K562 (cell line): ENCODE results near the gene PRCP. TPM values are rescaled to one million over a fixed set of nuclear protein-coding genes. Genes with fewer than 3 reads are reported as not detected.

Source experiments
- ATAC-seq: fragments of 200-7000 bp; cut with Tn5 transposase; 3 replicates; pipeline ENCODE4 v1.9.1; 2020; ENCODE audit warnings: moderate library complexity
- BruUV-seq: library from RNA; stranded (reverse); fragments of 400-500 nt; replicated peaks from 2 replicates; lab custom pipeline; 2021; lab: Mats Ljungman, UMichigan
- CTCF ChIA-PET: fragments of 300-600 bp; formaldehyde crosslinking; extraction: SDS; loops from one replicate; lab custom pipeline; 2021; ENCODE audit warnings: low intra/inter-chr PET ratio; lab: Yijun Ruan, JAX
- POLR2A ChIA-PET: fragments of 300-600, 350-650 bp; sonication (Branson Sonifier 250); formaldehyde crosslinking; extraction: SDS; loops from one replicate; lab custom pipeline; 2021; ENCODE audit warnings: antibody characterized with exemption, inconsistent platforms; lab: Yijun Ruan, JAX
- DNase-seq, 4 experiments: peaks; one replicate each; pipeline versions ENCODE4 v3.0.0 to v3.0.0-alpha.2; 2011 to 2018; ENCODE audit warnings: low spot score in 3 of 4, mixed read lengths in 3 of 4; ENCODE audit errors: extremely low read depth in 1 of 4
- FAIRE-seq: peaks from 2 replicates; lab custom pipeline; 2011; peaks lifted over from hg19 to GRCh38; lab: Jason Lieb, UNC
- H2AFZ ChIP-seq: 2 replicates; pipeline ENCODE4 v1.6.0; 2011; ENCODE audit warnings: low read depth, low read length, control low read depth, inconsistent platforms
- H3K27ac ChIP-seq: fragments of 200-600 bp; 3 replicates; pipeline ENCODE4 v1.8.0; 2011; ENCODE audit warnings: low read depth, mild to moderate bottlenecking, control low read depth, inconsistent platforms, low read length, moderate library complexity, mixed read lengths; ENCODE audit errors: extremely low read depth
- H3K27me3 ChIP-seq, 2 experiments: fragments of 300-600 bp in 1 of 2; 2 replicates in 1 of 2; 3 replicates in 1 of 2; pipeline versions ENCODE4 v1.6.0 to v1.8.0; 2011; ENCODE audit warnings: inconsistent platforms in 2 of 2, low read length in 2 of 2, mild to moderate bottlenecking in 1 of 2, mixed read lengths in 1 of 2, moderate library complexity in 1 of 2; ENCODE audit not compliant: control insufficient read depth in 2 of 2, insufficient read depth in 2 of 2
- H3K36me3 ChIP-seq: fragments of 300-600 bp; 3 replicates; pipeline ENCODE4 v1.8.0; 2011; ENCODE audit warnings: mild to moderate bottlenecking, low read length, inconsistent platforms; ENCODE audit not compliant: control insufficient read depth, insufficient read depth
- H3K4me1 ChIP-seq, 2 experiments: fragments of 200-600 bp in 1 of 2; replicated peaks in 1 of 2; 2 replicates in 1 of 2; 3 replicates in 1 of 2; pipeline versions ENCODE4 v1.5.1 to v1.8.0; 2011; ENCODE audit warnings: inconsistent platforms in 2 of 2, low read length in 2 of 2, mild to moderate bottlenecking in 1 of 2, mixed read lengths in 1 of 2, moderate library complexity in 1 of 2; ENCODE audit not compliant: control insufficient read depth in 2 of 2, insufficient read depth in 2 of 2
- H3K4me2 ChIP-seq: 2 replicates; pipeline ENCODE4 v1.6.1; 2011; ENCODE audit warnings: low read length, control low read depth, inconsistent platforms, mixed read lengths; ENCODE audit not compliant: insufficient read depth
- H3K4me3 ChIP-seq: fragments of 200-600 bp; sonication (generic), shearing (Covaris generic); 2 replicates; pipeline ENCODE4 v1.5.1; 2016; ENCODE audit warnings: control low read depth, inconsistent platforms
- H3K79me2 ChIP-seq: fragments of 200-600 bp; 3 replicates; pipeline ENCODE4 v1.8.0; 2011; ENCODE audit warnings: low read length, inconsistent platforms; ENCODE audit not compliant: control insufficient read depth, insufficient read depth
- H3K9ac ChIP-seq, 2 experiments: 2 replicates each; pipeline versions ENCODE4 v1.6.0 to v1.6.1; 2011; ENCODE audit warnings: low read depth in 2 of 2, low read length in 2 of 2, control low read depth in 1 of 2, inconsistent platforms in 1 of 2, mild to moderate bottlenecking in 1 of 2, mixed read lengths in 1 of 2; ENCODE audit not compliant: insufficient read depth in 1 of 2
- H3K9me1 ChIP-seq: one replicate; pipeline ENCODE4 v1.6.0; 2011; ENCODE audit warnings: inconsistent platforms, mild to moderate bottlenecking, low read length, moderate library complexity; ENCODE audit not compliant: control insufficient read depth, insufficient read depth
- H3K9me3 ChIP-seq: replicated peaks from 2 replicates; pipeline ENCODE4 v1.5.1; 2011; ENCODE audit warnings: low read depth, low read length, inconsistent platforms; ENCODE audit not compliant: control insufficient read depth, insufficient read depth
- H4K20me1 ChIP-seq: replicated peaks from 2 replicates; pipeline ENCODE4 v1.6.1; 2011; ENCODE audit warnings: low read length, inconsistent platforms, mixed read lengths; ENCODE audit not compliant: control insufficient read depth, insufficient read depth
- ELF2 ChIP-seq: fragments of 250-450 bp; sonication (Bioruptor Pico); IDR thresholded peaks from 2 replicates; pipeline ENCODE4 v1.5.0; 2021; ENCODE audit warnings: mild to moderate bottlenecking
- FOXM1 ChIP-seq, 2 experiments: fragments of 450-650 bp in 1 of 2; sonication (generic) in 1 of 2; formaldehyde crosslinking in 1 of 2; IDR thresholded peaks; 2 replicates each; pipeline versions ENCODE4 v1.6.1 to v1.9.0; 2017 to 2022; ENCODE audit warnings: low read depth in 2 of 2, mild to moderate bottlenecking in 2 of 2, missing genetic modification reagents in 1 of 2, moderate library complexity in 1 of 2
- JUNB ChIP-seq: fragments of 450-650 bp; formaldehyde crosslinking; conservative IDR thresholded peaks from 2 replicates; pipeline ENCODE4 v1.4.0; 2020; ENCODE audit warnings: mild to moderate bottlenecking
- KDM2B ChIP-seq: fragments of 250-450 bp; sonication (Bioruptor Pico); IDR thresholded peaks from 2 replicates; pipeline ENCODE4 v1.8.0; 2021; ENCODE audit warnings: mild to moderate bottlenecking, moderate library complexity
- NFYB ChIP-seq: IDR thresholded peaks from 2 replicates; pipeline ENCODE4 v1.6.1; 2011; ENCODE audit warnings: mild to moderate bottlenecking, moderate library complexity; ENCODE audit not compliant: insufficient read length; ENCODE audit errors: extremely low read depth
- TCFL5 ChIP-seq: fragments of 250-450 bp; sonication (Bioruptor Pico); conservative IDR thresholded peaks from 2 replicates; pipeline ENCODE4 v1.6.1; 2021; ENCODE audit warnings: mild to moderate bottlenecking, moderate library complexity, matching md5 sums
- ZBTB2 ChIP-seq: fragments of 450-650 bp; IDR thresholded peaks from 2 replicates; pipeline ENCODE4 v1.6.1; 2016; ENCODE audit warnings: antibody characterized with exemption
- WGBS: fragments of 100-300 bp; shearing (Covaris generic); methylation state at CpG from one replicate; pipeline ENCODE4 v1.1.6; 2016; ENCODE audit warnings: low coverage, mixed read lengths; ENCODE audit not compliant: insufficient coverage; ENCODE audit errors: missing lambda C conversion rate; 5-methylcytosine and 5-hydroxymethylcytosine counted together
- in situ Hi-C: fragments of 300-500 bp; cut with MboI; formaldehyde crosslinking; loops from 4 replicates; pipeline ENCODE4 v1.15.0; 2018; ENCODE audit warnings: inconsistent platforms, mixed read lengths
- intact Hi-C: fragments of 100-400 bp; cut with micrococcal nuclease; formaldehyde crosslinking; loops from 2 replicates; pipeline ENCODE4 v1.14.2; 2022
- polyA plus RNA-seq, 8 experiments: library from polyadenylated mRNA; depleted of rRNA in 4 of 8; stranded (reverse) in 5 of 8; unstranded in 3 of 8; fragments of >200 nt; fragmentation: Nextera tagmentation in 2 of 8; fragmentation: Illumina TruSeq in 1 of 8; extraction: Ambion mirVana in 2 of 8; extraction: Trizol in 1 of 8; gene quantifications; 2 replicates each; pipeline versions ENCODE4 v1.2.1 to v1.2.3, GENCODE V29; 2011 to 2014; ENCODE audit warnings: inconsistent platforms in 1 of 8, missing spikeins in 1 of 8
- total RNA-seq, 7 experiments: library from RNA; depleted of rRNA in 6 of 7; stranded (reverse); fragments of >200 nt in 6 of 7; fragmentation: Illumina TruSeq in 2 of 7; extraction: Trizol in 2 of 7; gene quantifications; 2 replicates each; pipeline versions ENCODE4 v1.2.1 to v1.2.3, GENCODE V29; 2011 to 2021; ENCODE audit warnings: low replicate concordance in 1 of 7

Gene PRCP
- total and polyA plus RNA-seq, 9 of the 15 experiments (the other 6 are each of a cell fraction or from before 2014, with no cell fraction given): 9.5 to 43.1 (median 23.2) TPM

GRCh38 chr11:82776377-82776776 is 123.9 kb downstream of the PRCP start:
- Histone ChIP-seq H3K4me3 (no peak overlapping the region), H3K27me3 (no peaks in the 10 kb centered on the region), H3K9me3 (no peaks in the 10 kb centered on the region), H3K36me3 (no peaks in the 10 kb centered on the region), H3K9ac (no peak overlapping the region), H3K4me2 (no peak overlapping the region), H3K4me1 (no peaks in the 10 kb centered on the region), H3K27ac (no peak overlapping the region), H2AFZ (no peak overlapping the region), H3K9me1 (no peaks in the 10 kb centered on the region), H3K79me2 (no peaks in the 10 kb centered on the region), H4K20me1 (no peaks in the 10 kb centered on the region)
- DNase-seq (no peak), FAIRE-seq (no peak), ATAC-seq (no peak; the same call in 2 of the 3 replicates)
- 56% methylated on average over 2 of the region's 2 CpGs for WGBS
- TF ChIP-seq TCFL5 (no peak), ZBTB2 (no peak), ELF2 (CRISPR knock-in tag) (no peak), FOXM1 (IDR thresholded peaks at IDR 0.05; ENCODE audit: low read depth) (no peak), FOXM1 (CRISPR knock-in tag; IDR thresholded peaks at IDR 0.05; ENCODE audit: low read depth) (no peak), NFYB (no peak), KDM2B (CRISPR knock-in tag) (no peak), JUNB (no peak)
- POLR2A ChIA-PET: interaction anchor here (0.6 kb wide), 1 partner anchor 38 kb away, joined by 3 read pairs; no protein-coding TSS in a partner anchor
- in situ Hi-C loops (no loop called here), intact Hi-C loops (no loop called here)
- CTCF ChIA-PET: no interaction called here
- no TSS peak for BruUV-seq
